Measurements from ENCODE around the gene PLXNA2.

The PLXNA2 gene

DNA sequence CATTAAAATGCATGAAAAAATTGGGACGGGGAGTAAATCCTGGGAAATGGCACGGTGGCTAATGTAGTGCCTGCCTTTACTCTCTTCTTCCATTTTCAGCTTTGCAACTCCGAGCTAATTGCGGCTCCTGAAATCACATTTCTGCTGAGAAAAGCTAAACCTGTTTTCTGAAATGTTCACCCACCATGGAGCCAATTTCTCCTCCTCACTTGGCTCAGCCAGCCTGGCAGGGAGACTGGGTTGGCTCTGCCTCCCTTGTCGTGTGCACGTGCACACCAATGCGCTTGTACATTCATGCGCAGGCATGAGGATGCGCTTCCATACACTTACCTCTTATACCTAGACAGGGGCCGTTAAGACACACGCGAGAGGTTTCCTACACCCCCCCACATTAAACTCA, 165.4 kb downstream of the PLXNA2 start:
- in situ Hi-C loops (cut with MboI; ENCODE audit: low sequenced_read_pairs): no loop called here

DNA sequence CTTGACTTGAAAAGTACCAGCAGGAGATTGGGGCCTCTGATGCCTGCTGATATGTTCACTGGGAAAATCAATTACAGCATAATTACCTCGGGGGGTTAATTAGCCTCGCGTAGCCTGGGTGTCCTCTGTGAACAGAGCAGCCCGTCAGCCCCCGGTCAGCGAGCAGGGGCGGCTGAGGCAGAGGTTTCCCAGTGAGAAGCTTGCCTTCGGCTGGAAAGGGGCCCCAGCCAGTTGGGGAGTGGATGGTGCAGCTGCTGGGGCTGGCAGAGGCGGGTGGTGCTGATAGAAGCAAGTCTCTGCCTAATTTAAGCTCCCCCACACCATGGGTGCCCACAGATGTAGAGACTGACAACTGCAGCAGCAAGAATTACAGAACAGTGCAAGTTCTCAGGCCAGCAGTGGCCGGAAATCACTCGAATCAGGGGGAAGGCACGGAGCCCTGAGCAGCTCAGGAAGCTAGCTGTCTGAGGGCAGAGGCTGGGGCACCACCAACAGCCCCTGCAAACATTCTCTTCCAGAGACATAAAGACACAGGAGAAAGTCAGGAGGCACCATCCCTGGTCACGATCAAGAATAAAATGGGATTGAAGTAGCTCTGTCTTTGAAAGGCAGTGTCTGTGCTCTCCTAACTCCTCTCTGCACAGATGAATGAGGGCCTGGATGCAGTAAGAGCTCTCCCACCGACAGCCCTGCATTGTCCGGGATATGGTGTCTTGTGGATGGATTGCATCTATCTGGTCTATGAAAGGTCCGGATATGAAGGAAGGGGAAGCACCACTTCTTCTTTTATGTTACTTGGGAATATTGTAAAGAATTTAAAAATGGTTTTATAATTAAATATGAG, 166.7 kb downstream of the PLXNA2 start:
- in situ Hi-C loops (cut with MboI; ENCODE audit: low sequenced_read_pairs): no loop called here

GRCh38 chr1:208074353-208074752, 169.8 kb downstream of the PLXNA2 start:
- in situ Hi-C loops (cut with MboI; ENCODE audit: low sequenced_read_pairs): no loop called here

- in situ Hi-C loops (cut with MboI; ENCODE audit: low sequenced_read_pairs): no loop called here
Observed at GRCh38 chr1:208071435-208072031, 172.7 kb downstream of the PLXNA2 start.

GRCh38 chr1:208069908-208070307, 174.3 kb downstream of the PLXNA2 start:
- in situ Hi-C loops (cut with MboI; ENCODE audit: low sequenced_read_pairs): no loop called here

DNA sequence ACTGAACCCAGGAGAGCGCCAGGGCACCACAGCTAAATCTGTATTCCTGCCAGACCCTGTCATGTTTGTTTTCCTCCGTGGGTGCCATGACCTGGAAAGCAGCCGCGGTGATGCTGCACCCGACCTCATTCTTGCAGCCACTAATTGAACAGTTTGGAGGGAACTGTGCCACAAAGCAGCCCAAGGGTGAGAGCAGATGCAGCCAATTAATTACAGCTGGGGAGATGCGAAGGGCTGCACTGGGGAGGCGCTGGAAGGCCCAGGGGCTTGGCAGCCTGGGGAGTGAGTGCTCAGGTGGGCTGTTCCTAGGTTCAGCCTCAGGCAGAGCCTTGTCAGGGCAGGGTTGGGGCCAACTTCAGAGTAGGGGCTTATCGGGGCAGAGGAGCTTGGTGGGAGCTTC, 174.9 kb downstream of the PLXNA2 start:
- in situ Hi-C loops (cut with MboI; ENCODE audit: low sequenced_read_pairs): no loop called here

GRCh38 chr1:208068908-208069307, 175.3 kb downstream of the PLXNA2 start:
- in situ Hi-C loops (cut with MboI; ENCODE audit: low sequenced_read_pairs): no loop called here

GRCh38 chr1:208068407-208068806, 175.8 kb downstream of the PLXNA2 start:
- in situ Hi-C loops (cut with MboI; ENCODE audit: low sequenced_read_pairs): no loop called here

- in situ Hi-C loops (cut with MboI; ENCODE audit: low sequenced_read_pairs): no loop called here
Observed at GRCh38 chr1:208066583-208066982, 177.6 kb downstream of the PLXNA2 start.

DNA sequence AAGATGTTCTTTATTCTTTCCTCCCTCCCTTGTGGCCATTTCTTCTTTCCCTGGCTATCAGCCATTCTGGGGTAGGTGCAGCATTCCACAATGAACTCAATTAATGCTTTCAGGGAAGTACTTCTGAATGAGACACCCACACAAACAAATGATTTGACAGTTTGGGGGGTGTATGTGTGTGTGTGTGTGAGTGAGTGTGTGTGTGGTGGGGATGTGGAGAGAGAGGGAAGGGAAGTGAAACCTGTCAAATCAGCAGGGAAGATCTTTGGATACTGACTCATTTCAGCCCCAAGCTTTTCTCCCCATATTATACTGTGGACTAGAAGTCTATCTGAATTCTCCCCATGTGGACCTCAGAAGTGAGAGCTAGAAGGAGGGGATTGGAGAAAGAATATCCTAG, 178.3 kb downstream of the PLXNA2 start:
- in situ Hi-C loops (cut with MboI; ENCODE audit: low sequenced_read_pairs): no loop called here

DNA sequence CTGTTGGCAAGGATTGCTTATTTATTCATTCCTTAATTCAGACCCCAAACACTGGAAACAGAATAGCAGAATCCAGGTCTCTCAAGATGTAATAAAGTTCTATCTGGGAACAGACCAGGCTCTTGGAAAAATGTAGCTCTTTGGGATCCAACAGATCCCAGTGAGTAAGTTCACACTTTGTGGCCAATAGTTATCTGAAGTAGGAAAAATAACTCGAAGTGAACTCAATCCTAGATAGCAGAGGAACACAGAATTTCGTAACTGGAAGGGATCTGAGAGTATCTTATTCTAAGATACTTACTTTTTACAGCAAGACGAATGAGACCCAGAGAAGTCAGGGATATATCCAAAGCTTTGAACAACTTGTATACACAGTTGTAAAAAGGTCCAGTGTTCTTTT, 182.6 kb downstream of the PLXNA2 start:
- in situ Hi-C loops (cut with MboI; ENCODE audit: low sequenced_read_pairs): no loop called here

- in situ Hi-C loops (cut with MboI; ENCODE audit: low sequenced_read_pairs): no loop called here
Observed at GRCh38 chr1:208061118-208061517, 183.1 kb downstream of the PLXNA2 start.

GRCh38 chr1:208060215-208060869, 183.8 kb downstream of the PLXNA2 start:
- in situ Hi-C loops (cut with MboI; ENCODE audit: low sequenced_read_pairs): no loop called here

GRCh38 chr1:208059409-208060001, 184.7 kb downstream of the PLXNA2 start:
- in situ Hi-C loops (cut with MboI; ENCODE audit: low sequenced_read_pairs): no loop called here

- in situ Hi-C loops (cut with MboI; ENCODE audit: low sequenced_read_pairs): no loop called here
Observed at GRCh38 chr1:208058756-208059155, 185.4 kb downstream of the PLXNA2 start.

- in situ Hi-C loops (cut with MboI; ENCODE audit: low sequenced_read_pairs): no loop called here
Observed at GRCh38 chr1:208058267-208058666, 185.9 kb downstream of the PLXNA2 start.

GRCh38 chr1:208057056-208057455, 187.1 kb downstream of the PLXNA2 start:
- in situ Hi-C loops (cut with MboI; ENCODE audit: low sequenced_read_pairs): no loop called here

- in situ Hi-C loops (cut with MboI; ENCODE audit: low sequenced_read_pairs): no loop called here
Observed at GRCh38 chr1:208055535-208055934, 188.6 kb downstream of the PLXNA2 start.

- in situ Hi-C loops (cut with MboI; ENCODE audit: low sequenced_read_pairs): no loop called here
Observed at GRCh38 chr1:208054911-208055379, 189.2 kb downstream of the PLXNA2 start.

DNA sequence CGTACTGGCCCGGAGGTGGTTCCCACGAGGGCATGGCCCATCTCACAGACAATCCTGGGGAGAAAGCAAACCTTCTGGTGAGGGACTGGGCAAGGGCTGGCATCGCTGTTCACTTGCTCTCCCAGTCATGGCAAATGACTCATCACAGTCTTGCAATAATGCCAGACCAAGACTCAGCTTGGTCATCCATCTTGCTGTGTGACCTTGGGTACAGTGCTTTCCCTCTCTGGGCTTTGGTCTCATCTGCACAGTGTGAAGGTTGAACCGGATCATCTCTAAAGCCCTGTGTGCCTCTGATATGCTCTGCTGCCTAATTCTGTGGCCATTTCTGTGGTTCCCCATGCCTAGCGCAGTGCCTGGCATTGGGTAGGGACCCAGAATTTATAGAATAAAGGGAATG, 189.7 kb downstream of the PLXNA2 start:
- in situ Hi-C loops (cut with MboI; ENCODE audit: low sequenced_read_pairs): no loop called here

- in situ Hi-C loops (cut with MboI; ENCODE audit: low sequenced_read_pairs): no loop called here
Observed at GRCh38 chr1:208053661-208054060, 190.5 kb downstream of the PLXNA2 start.
